Measurements from ENCODE around the gene SOWAHA.
"Not testable (repeated sequence)": the region's sequence is repeated elsewhere in the genome, so short reads cannot be mapped to it uniquely, and the experiment has no call there.

Gene SOWAHA

DNA sequence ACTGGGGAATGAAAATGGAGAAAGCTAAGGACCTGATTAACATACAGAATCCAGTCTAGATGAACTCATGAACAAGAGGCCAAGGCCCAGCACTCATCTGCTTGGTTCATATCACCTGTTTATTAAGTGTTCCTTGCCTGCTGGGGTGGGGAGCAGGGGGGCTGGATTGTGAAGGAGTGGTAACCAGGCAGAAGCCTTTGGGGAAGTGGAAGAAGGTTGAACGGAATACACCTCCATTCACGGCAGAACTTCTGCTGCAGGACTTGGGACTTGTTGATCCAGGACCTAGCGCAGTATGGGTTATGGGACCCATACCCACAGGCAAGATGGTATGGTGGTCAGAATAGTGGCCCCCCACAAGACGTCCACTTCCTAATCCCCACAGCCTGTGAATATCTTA, 27.2 kb upstream of the SOWAHA start:
- Mint-ChIP-seq H3K9me3 (no peaks in the 10 kb centered on the region), H3K27me3 (peaks cover 35 to 56% of the 10 kb centered on the region in 2 donors), H3K4me1 (peaks cover 6 to 15% of the 10 kb centered on the region in 2 donors), H3K27ac (no peak overlapping the region), H3K4me3 (no peak overlapping the region), H3K36me3 (no peaks in the 10 kb centered on the region)
- ATAC-seq (replicated peaks) (no peak), DNase-seq (no peak)

- H3K4me3 Mint-ChIP-seq: no peak overlapping the region
- no peaks in the 10 kb centered on the region for H3K9me3 Mint-ChIP-seq
- H3K27me3 Mint-ChIP-seq: peaks cover 31 to 51% of the 10 kb centered on the region in 2 donors
- ATAC-seq (replicated peaks) (no peak), DNase-seq (no peak)
- H3K27ac Mint-ChIP-seq: no peak overlapping the region
- peaks cover 6 to 13% of the 10 kb centered on the region in 2 donors for H3K4me1 Mint-ChIP-seq
- no peaks in the 10 kb centered on the region for H3K36me3 Mint-ChIP-seq
Observed at GRCh38 chr5:132787076-132787475, 26.0 kb upstream of the SOWAHA start.

GRCh38 chr5:132788508-132788907, 24.6 kb upstream of the SOWAHA start:
- Mint-ChIP-seq H3K4me1 (peaks cover 6 to 9% of the 10 kb centered on the region in 2 donors), H3K27ac (no peak overlapping the region), H3K4me3 (no peak overlapping the region), H3K36me3 (no peaks in the 10 kb centered on the region), H3K27me3 (peaks cover 34 to 49% of the 10 kb centered on the region in 2 donors), H3K9me3 (no peaks in the 10 kb centered on the region)
- DNase-seq (no peak), ATAC-seq (replicated peaks) (no peak)

GRCh38 chr5:132788990-132789886, 23.9 kb upstream of the SOWAHA start:
- ATAC-seq (replicated peaks) (no peak), DNase-seq (no peak)
- no peak overlapping the region for H3K4me3 Mint-ChIP-seq
- H3K9me3 Mint-ChIP-seq: no peaks in the 10 kb centered on the region
- H3K27me3 Mint-ChIP-seq: peaks cover 37 to 50% of the 10 kb centered on the region in 2 donors
- no peak overlapping the region for H3K27ac Mint-ChIP-seq
- H3K36me3 Mint-ChIP-seq: no peaks in the 10 kb centered on the region
- H3K4me1 Mint-ChIP-seq: peaks cover 6 to 9% of the 10 kb centered on the region in 2 donors

- H3K9me3 Mint-ChIP-seq: no peaks in the 10 kb centered on the region
- ATAC-seq (replicated peaks) (no peak), DNase-seq (no peak)
- peaks cover 3% of the 10 kb centered on the region in 2 donors for H3K4me1 Mint-ChIP-seq
- H3K27me3 Mint-ChIP-seq: peaks cover 33 to 47% of the 10 kb centered on the region in 2 donors
- no peak overlapping the region for H3K27ac Mint-ChIP-seq
- no peak overlapping the region for H3K4me3 Mint-ChIP-seq
- no peaks in the 10 kb centered on the region for H3K36me3 Mint-ChIP-seq
Observed at GRCh38 chr5:132790201-132790865, 22.8 kb upstream of the SOWAHA start.

DNA sequence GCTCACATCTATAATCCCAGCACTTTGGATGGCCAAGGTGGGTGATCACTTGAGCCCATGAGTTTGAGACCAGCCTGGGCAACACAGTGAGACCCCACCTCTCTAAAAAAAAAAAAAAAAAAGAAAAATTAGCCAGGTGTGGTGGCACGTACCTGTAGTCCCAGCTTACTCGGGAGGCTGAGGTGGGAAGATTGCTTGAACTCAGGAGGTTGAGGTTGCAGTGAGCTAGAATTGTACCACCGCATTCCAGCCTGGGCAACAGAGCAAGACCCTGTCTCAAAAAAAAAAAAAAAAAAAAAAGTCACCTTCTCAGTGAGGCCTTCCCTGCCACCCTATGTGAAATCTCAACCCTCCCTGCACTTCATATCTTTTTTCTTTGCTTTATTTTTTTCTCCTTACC, 22.1 kb upstream of the SOWAHA start:
- no peak overlapping the region for H3K4me3 Mint-ChIP-seq
- H3K4me1 Mint-ChIP-seq: no peaks in the 10 kb centered on the region
- H3K9me3 Mint-ChIP-seq: no peaks in the 10 kb centered on the region
- H3K27me3 Mint-ChIP-seq: peaks cover 27 to 41% of the 10 kb centered on the region in 2 donors
- no peak for DNase-seq
- H3K36me3 Mint-ChIP-seq: no peaks in the 10 kb centered on the region
- ATAC-seq (replicated peaks): no peak
- H3K27ac Mint-ChIP-seq: no peak overlapping the region

DNA sequence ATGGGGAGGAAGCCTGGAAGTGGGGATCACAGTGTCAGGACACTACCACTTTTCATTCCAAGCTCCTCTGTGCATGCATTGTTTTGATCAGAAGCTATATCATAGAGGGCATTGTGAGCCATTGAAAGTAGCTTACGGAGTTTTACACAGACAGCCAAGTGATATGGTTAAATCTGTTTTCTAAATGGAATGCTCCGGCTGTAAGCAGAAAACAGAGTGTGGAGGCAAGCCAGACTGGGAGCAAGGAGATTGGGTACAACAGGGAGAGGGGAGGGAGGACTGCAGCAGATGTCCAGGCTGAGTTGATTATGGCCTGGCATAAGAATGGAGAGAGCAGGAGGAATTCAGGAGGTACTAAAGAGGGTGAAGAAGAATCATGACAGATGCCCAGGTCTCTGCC, 15.5 kb upstream of the SOWAHA start:
- H3K36me3 Mint-ChIP-seq: no peaks in the 10 kb centered on the region
- ATAC-seq (replicated peaks) (no peak), DNase-seq (no peak)
- H3K4me3 Mint-ChIP-seq: no peak overlapping the region
- H3K27me3 Mint-ChIP-seq: peaks cover 29 to 63% of the 10 kb centered on the region in 2 donors
- no peaks in the 10 kb centered on the region for H3K9me3 Mint-ChIP-seq
- H3K27ac Mint-ChIP-seq: no peak overlapping the region
- H3K4me1 Mint-ChIP-seq: no peaks in the 10 kb centered on the region

DNA sequence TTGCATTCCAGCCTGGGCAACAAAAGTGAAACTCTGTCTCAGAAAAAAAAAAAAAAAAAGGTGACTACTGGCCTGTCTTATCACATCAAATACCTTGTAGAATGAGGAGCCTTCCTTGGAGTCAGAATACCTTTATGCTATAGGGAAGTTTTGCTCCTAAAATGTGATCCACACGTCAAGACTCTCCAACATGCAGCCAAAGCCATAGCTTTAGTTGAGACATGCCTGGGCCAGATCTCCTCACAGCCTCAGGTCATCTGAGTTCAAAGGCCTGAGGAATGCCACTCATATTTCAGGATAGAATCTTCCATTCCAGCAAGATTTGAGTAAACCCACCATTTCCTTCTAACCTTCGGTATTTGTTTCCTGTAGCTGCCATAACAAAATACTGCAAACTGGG, 13.7 kb upstream of the SOWAHA start:
- Mint-ChIP-seq H3K4me3 (no peak overlapping the region), H3K27me3 (peaks cover 24 to 61% of the 10 kb centered on the region in 2 donors)

DNA sequence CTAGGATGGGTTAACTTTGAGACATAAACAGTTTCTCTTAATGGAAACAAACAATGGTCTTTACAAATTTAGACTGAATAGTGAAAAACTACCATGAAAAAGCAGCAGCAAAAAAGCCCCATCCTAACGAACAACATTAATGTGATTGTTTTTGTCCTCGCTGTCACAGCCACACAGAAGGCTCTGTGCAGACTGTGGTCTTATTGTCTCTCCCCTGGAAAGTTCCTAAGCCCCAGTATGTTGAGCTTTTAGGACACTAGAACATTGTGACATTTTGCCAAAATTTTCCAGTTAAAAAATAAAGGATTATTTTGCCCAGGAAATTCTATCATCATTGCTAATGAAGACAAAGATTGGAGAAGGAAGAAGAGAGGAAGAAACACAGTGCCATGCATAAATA, 12.6 kb upstream of the SOWAHA start:
- ATAC-seq (replicated peaks): no peak
- no peak for DNase-seq
- Mint-ChIP-seq H3K9me3 (no peaks in the 10 kb centered on the region), H3K4me1 (peaks cover 4 to 8% of the 10 kb centered on the region in 2 donors), H3K27ac (no peak overlapping the region), H3K27me3 (peaks cover 29 to 69% of the 10 kb centered on the region in 2 donors), H3K36me3 (no peaks in the 10 kb centered on the region), H3K4me3 (no peak overlapping the region)

More for the DNA sequence above, 13.7 kb upstream of the SOWAHA start:
- ATAC-seq (replicated peaks): no peak
- no peaks in the 10 kb centered on the region for H3K9me3 Mint-ChIP-seq
- DNase-seq: no peak
- H3K4me1 Mint-ChIP-seq: peaks cover 3 to 6% of the 10 kb centered on the region in 2 donors
- H3K27ac Mint-ChIP-seq: no peak overlapping the region
- no peaks in the 10 kb centered on the region for H3K36me3 Mint-ChIP-seq

DNA sequence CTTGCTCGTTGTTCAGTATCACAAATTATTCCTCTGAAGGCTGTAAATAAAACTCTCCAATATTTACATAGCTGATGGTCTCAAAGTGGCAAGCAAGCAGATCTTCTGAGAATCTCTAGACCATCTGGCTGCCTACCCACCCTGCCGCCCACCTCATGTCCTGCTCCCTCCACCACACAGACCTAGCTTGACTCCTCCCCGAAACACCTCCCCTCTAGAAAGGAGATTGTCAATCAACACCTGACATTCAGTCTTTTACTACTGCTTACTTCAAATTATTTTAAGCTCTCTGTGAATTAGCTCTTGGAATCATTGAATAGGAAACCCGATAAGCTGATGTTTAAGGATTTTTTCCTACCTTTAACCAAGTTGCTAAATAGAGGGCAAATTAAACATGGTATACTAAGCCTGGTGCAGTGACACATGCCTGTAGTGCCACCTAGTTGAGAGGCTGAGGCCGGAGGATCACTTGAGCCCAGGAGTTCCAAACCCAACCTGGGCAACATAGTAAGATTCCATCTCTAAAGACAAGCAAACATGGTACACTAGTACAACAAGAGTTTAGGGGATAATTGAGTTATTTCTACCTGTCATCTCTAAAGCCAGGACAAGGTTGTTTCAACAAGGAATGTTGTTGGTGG, 10.9 kb upstream of the SOWAHA start:
- Mint-ChIP-seq H3K9me3 (no peaks in the 10 kb centered on the region), H3K36me3 (no peaks in the 10 kb centered on the region), H3K27me3 (peaks cover 25 to 65% of the 10 kb centered on the region in 2 donors), H3K27ac (no peak overlapping the region), H3K4me3 (no peak overlapping the region), H3K4me1 (peaks cover 4 to 8% of the 10 kb centered on the region in 2 donors)
- DNase-seq (no peak), ATAC-seq (replicated peaks) (no peak)

DNA sequence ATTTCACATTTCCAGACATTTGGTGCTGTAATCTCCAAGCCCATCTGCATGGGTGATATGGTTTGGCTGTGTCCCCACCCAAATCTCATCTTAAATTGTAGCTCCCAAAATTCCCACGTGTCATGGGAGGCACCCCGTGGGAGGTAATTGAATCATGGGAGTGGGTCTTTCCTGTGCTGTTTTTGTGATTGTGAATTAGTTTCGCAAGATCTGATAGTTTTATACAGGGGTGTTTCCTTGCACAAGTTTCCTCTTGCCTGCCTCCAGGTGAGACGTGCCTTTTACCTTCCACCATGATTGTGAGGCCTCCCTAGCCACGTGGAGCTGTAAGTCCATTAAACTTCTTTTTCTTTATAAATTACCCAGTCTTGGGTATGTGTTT, 10.4 kb upstream of the SOWAHA start:
- H3K27ac Mint-ChIP-seq; H3K4me3 Mint-ChIP-seq; H3K9me3 Mint-ChIP-seq; ATAC-seq (replicated peaks); H3K36me3 Mint-ChIP-seq; DNase-seq; H3K4me1 Mint-ChIP-seq: not testable (repeated sequence)
- H3K27me3 Mint-ChIP-seq: peaks cover 30 to 70% of the 10 kb centered on the region in 2 donors

DNA sequence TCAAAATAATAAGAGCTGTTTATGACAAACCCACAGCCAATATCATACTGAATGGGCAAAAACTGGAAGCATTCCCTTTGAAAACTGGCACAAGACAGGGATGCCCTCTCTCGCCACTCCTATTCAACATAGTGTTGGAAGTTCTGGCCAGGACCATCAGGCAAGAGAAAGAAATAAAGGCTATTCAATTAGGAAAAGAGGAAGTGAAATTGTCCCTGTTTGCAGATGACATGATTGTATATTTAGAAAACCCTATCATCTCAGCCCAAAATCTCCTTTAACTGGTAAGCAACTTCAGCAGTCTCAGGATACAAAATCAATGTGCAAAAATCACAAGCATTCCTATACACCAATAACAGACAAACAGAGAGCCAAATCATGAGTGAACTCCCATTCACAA, 8.9 kb upstream of the SOWAHA start:
- peaks cover 33 to 67% of the 10 kb centered on the region in 2 donors for H3K27me3 Mint-ChIP-seq
- not testable (repeated sequence) for H3K4me3 Mint-ChIP-seq; H3K36me3 Mint-ChIP-seq; DNase-seq; H3K27ac Mint-ChIP-seq; H3K9me3 Mint-ChIP-seq; H3K4me1 Mint-ChIP-seq; ATAC-seq (replicated peaks)

GRCh38 chr5:132805872-132806271, 7.2 kb upstream of the SOWAHA start:
- H3K4me1 Mint-ChIP-seq; ATAC-seq (replicated peaks); H3K27ac Mint-ChIP-seq; DNase-seq; H3K4me3 Mint-ChIP-seq; H3K36me3 Mint-ChIP-seq; H3K9me3 Mint-ChIP-seq: not testable (repeated sequence)
- peaks cover 39 to 69% of the 10 kb centered on the region in 2 donors for H3K27me3 Mint-ChIP-seq

GRCh38 chr5:132806804-132807162, 6.3 kb upstream of the SOWAHA start:
- not testable (repeated sequence) for H3K4me3 Mint-ChIP-seq; H3K36me3 Mint-ChIP-seq; H3K4me1 Mint-ChIP-seq; H3K9me3 Mint-ChIP-seq; DNase-seq; H3K27ac Mint-ChIP-seq; ATAC-seq (replicated peaks)
- H3K27me3 Mint-ChIP-seq: peaks cover 46 to 64% of the 10 kb centered on the region in 2 donors

Measured in stimulated activated naive B cell treated with anti-CD40 and anti-IgM and Interleukin-4, amounts not matched to agents 10 μg/mL and 1 μg/mL and 100 μg/mL, for 72 hours (primary cell).